Measurements from ENCODE around the gene C2orf78.

GRCh38 chr2:73862987-73863386 is 79.0 kb downstream of the C2orf78 start:
- TF ChIP-seq TAF1 (IDR thresholded peaks at IDR 0.05; ENCODE audit: borderline replicate concordance, low read depth, low read length) (no peak), POLR2A (IDR thresholded peaks at IDR 0.05; ENCODE audit: low read depth, low read length) (no peak), POLR2AphosphoS5 (IDR thresholded peaks at IDR 0.05; ENCODE audit: low read depth, low read length) (no peak)

All from GM12892 (cell line).